UCSD-AML1 (cell line): Measurements from ENCODE around the gene HOXC5.
"Not testable (repeated sequence)": the region's sequence is repeated elsewhere in the genome, so short reads cannot be mapped to it uniquely, and the experiment has no call there.

Experiments
- DNase-seq: peaks from one replicate; lab custom pipeline; 2025; ENCODE audit not compliant: unreplicated experiment; lab: John Stamatoyannopoulos, UW

HOXC5 gene

GRCh38 chr12:54060174-54060974 lies 27.5 kb downstream of the HOXC5 start:
- DNase-seq: no peak

- no peak for DNase-seq
Observed at GRCh38 chr12:54060975-54061778, 28.3 kb downstream of the HOXC5 start.

DNA sequence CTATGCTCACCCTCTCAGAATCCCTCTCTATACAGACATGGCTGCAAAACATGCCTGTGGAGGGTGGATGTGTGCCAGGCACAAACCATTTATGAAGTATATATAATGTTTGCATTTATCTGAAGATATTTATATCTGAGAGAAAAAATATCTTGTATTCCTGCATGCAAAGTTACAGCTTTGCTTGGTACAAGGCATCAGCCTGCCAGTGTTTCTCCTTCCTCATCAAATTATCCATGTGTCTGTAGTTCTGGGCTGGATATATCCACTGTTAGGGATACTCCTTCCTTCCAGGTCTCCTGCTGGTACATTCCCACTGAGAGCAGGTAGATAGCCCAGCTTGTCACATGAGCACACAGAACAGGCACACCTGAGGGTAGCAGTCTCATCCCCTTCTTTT lies 32.8 kb downstream of the HOXC5 start:
- DNase-seq: no peak

GRCh38 chr12:54066408-54066807 lies 33.6 kb downstream of the HOXC5 start:
- DNase-seq: no peak

DNA sequence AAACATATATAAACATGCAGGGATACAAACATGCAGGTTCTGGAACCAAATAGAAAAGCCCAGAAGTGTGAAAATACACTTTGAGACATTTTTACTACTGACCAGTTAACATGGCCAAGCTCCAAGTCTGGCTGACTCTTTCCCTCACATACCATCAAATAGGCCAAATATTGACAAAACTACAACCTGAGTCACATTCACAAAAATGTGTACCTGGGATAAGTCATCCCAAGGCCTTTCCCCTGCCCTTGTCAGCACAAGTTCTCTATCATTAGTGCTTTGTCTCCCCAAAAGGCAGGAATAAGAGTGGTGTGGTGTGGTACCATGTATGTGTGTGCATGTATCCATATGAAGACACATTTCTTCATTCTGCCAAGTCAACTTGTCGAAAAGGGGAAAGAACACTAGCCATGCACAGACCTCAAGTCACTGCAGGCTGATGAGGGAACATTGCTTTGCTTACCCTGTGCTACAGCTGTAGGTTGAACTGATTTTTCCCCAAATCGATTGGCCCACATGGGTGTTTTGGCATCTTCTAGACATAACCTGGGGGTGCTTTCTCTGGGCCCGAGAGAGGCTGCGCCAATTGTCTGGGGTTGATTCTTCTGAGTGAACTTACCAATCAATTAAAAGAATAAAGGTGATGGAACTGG lies 35.7 kb downstream of the HOXC5 start:
- DNase-seq: no peak

GRCh38 chr12:54071942-54072341 lies 39.1 kb downstream of the HOXC5 start:
- no peak for DNase-seq

GRCh38 chr12:54074308-54074707 lies 41.5 kb downstream of the HOXC5 start:
- DNase-seq: no peak

DNA sequence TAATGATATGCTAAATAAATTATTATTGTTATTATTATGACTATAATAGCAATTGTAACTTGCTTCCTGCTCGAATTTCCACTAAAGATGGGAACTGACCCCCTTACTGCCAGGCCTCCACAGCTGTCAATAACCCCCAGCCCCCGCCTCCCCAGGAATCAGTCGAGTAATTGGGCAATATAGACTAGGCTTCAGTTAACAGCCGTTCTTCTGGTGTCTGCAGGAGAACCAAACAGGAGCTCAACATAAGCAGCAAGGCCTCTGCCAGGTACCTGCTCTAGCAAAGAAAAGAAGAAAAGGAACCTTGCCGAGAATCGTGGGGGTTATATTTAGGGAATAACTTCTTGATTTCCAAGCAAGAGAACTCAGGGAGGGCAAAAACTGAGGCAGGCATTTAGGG lies 42.6 kb downstream of the HOXC5 start:
- no peak for DNase-seq

- DNase-seq: no peak
Observed at GRCh38 chr12:54075974-54076373, 43.1 kb downstream of the HOXC5 start.

DNA sequence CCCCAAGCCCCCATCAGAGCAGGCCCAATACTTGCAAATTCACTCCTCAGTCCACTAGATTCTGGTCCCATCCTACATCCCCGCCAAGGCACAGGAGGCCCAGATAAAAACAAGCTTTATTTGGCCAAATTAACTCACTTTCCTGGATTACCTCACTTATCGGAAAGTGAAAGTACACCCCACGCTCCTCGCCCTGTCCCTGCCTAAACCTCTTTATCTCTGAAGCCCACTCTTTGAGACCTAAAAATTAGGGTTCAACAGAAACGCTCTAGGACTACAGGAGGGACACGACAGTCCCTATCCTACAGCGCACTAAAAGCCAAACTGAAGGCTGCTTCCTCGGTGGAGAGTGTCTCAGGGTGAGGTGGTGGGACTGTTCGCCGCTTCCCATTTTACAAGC lies 45.0 kb downstream of the HOXC5 start:
- not testable (repeated sequence) for DNase-seq

- DNase-seq: not testable (repeated sequence)
Observed at GRCh38 chr12:54079115-54079514, 46.3 kb downstream of the HOXC5 start.

DNA sequence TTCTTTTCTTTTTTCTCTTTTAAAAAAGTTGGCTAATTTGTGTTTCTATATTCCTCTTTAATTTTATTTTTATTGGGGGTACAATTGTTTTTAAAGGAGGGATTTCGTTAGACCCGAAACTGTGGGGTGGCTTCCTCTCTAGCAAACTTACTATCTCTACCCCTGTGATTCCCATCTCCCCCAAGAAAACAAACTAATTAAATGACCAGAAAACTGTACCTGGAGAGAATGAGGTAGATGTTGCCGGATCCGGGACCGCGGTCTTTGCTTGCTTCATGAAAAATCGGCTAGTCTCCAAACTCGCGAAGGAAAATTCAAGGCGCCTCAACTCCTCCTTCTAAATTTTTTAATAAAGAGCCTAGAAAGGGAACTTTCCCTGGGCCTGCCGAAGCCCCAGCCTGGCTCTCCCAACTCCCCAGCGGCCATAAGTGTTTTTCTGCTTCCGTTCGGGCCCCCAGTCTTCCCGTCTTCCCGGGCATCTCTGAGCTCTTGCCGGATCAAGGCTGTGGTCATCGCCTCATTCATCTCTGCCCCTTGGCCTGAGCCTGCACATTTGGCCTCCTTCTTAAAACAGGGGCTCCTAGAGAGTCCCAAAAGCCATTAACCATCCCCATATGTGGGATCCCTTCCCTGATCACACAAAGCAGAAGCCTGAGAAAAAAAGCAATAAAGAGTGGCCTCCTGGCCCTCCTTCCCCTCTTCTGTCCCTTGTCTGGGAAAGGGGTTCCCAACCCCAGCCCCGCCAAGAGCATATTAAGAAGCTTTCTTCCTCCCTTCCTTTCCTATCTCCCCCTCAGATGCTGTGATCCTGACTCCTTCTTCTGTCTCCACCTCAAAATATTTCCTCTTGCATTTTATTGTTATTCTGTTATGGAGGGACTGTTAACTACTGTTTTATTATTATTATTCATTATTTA lies 47.4 kb downstream of the HOXC5 start:
- DNase-seq: not testable (repeated sequence)

GRCh38 chr12:54081053-54081514 lies 48.2 kb downstream of the HOXC5 start:
- not testable (repeated sequence) for DNase-seq

- DNase-seq: not testable (repeated sequence)
Observed at GRCh38 chr12:54081581-54082396, 48.9 kb downstream of the HOXC5 start.

- no peak for DNase-seq
Observed at GRCh38 chr12:54082397-54082892, 49.6 kb downstream of the HOXC5 start.
